Right cardiac atrium (tissue), 5 donors: ENCODE data around the gene CHRM4. TPM values are rescaled to one million over a fixed set of nuclear protein-coding genes. Genes with fewer than 3 reads are reported as not detected.
A peak's percentile ranks its signal among the peaks of the same experiment; 100 is the strongest.

ENCODE experiments used
- ATAC-seq, 2 donors: fragments of 200-7000 bp; cut with Tn5 transposase; one replicate each; pipeline versions ENCODE4 v1.8.0 to v1.9.1; 2020; ENCODE audit warnings: moderate library complexity in 2 of 2, mild to moderate bottlenecking in 1 of 2
- DNase-seq, 3 donors: peaks; one replicate each; pipeline ENCODE4 v3.0.0-alpha.2; 2020
- H3K27ac ChIP-seq: one replicate; pipeline ENCODE4 v1.5.1; 2013; ENCODE audit warnings: mild to moderate bottlenecking, low read length, control low read depth, moderate library complexity
- H3K27me3 ChIP-seq: one replicate; pipeline ENCODE4 v1.6.1; 2013; ENCODE audit not compliant: control insufficient read depth, insufficient read depth
- H3K4me1 ChIP-seq: one replicate; pipeline ENCODE4 v1.6.1; 2013; ENCODE audit warnings: low read length; ENCODE audit not compliant: control insufficient read depth, insufficient read depth
- H3K4me3 ChIP-seq: one replicate; pipeline ENCODE4 v1.5.1; 2013; ENCODE audit warnings: low read length, control low read depth
- H3K9me3 ChIP-seq: one replicate; pipeline ENCODE4 v1.6.1; 2013; ENCODE audit warnings: low read length; ENCODE audit not compliant: control insufficient read depth
- WGBS: extraction: QIAGEN DNeasy Blood & Tissue Kit; methylation state at CpG from one replicate; pipeline ENCODE4 v1.1.7; 2013; 5-methylcytosine and 5-hydroxymethylcytosine counted together
- intact Hi-C, 4 donors: fragments of 100-400 bp; cut with DNase I; formaldehyde crosslinking; loops; one replicate each; pipeline versions ENCODE4 v1.11.0 to v1.14.0; 2022 to 2023
- polyA plus RNA-seq: library from polyadenylated mRNA; stranded (reverse); fragments of 200-250 nt; gene quantifications from one replicate; pipeline ENCODE4 v1.2.3, GENCODE V29; 2013
- total RNA-seq, 4 donors: library from RNA; stranded (reverse); fragmentation: NEBNext Ultra II Directional; extraction: Animal tissue kit (Norgen Biotek cat#: 25700); gene quantifications; one replicate each; pipeline ENCODE4 v1.2.1, GENCODE V29; 2021
- donor health status: healthy with polysubstance abuse.
- donor health status: DM: no; HTN: yes; CAD: no.
- donor health status: DM: no; HTN: no; CAD: no.
- donor health status: DM: no; HTN: yes; CAD: no; lungs with severe emphysema.
- donor health status: DM: yes; HTN: yes; CAD: no.

The CHRM4 gene
- total and polyA plus RNA-seq, 5 donors = 0.14 to 0.53 (median 0.20) TPM; not detected in 2

- H3K4me1 ChIP-seq = peaks cover 4% of the 10 kb centered on the region
- DNase-seq = peak in 2 of 3 donors; percentile 26 to 39
- H3K9me3 ChIP-seq = no peaks in the 10 kb centered on the region
- ATAC-seq = no peak
- no peaks in the 10 kb centered on the region for H3K27me3 ChIP-seq
- 51% methylated on average over 6 of the region's 6 CpGs for WGBS
- H3K27ac ChIP-seq = no peak overlapping the region
- H3K4me3 ChIP-seq = no peak overlapping the region
- intact Hi-C loops = no loop called here
Observed at GRCh38 chr11:46402957-46403902, 11.7 kb upstream of the CHRM4 start.

DNA sequence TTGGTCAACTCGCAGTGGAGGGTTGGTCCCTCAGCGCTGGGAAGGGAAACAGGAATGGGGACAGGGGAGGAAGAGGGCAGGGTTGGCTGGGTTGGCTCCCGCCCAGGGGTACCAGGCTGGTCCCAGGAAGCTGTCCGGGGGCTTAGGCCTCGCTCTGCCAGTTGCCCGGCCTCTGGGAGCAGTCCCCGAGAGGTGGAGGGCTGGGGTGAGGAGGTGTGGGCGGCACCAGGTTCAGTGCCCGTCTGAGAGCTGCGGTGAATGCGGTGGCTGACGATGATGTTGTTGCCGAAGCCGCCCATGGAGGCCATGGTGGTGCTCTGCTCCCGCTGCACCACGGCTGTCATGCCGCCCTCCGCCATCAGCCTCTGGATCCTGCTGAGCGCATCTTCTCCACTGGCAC lies 6.0 kb upstream of the CHRM4 start:
- Histone ChIP-seq H3K27ac (no peak overlapping the region), H3K4me3 (no peak overlapping the region), H3K4me1 (no peaks in the 10 kb centered on the region), H3K27me3 (no peaks in the 10 kb centered on the region), H3K9me3 (no peaks in the 10 kb centered on the region)
- intact Hi-C loops = no loop called here
- 94% methylated on average over 19 of the region's 19 CpGs for WGBS
- DNase-seq (peak in 2 of 3 donors; percentile 33 to 53), ATAC-seq (no peak)

DNA sequence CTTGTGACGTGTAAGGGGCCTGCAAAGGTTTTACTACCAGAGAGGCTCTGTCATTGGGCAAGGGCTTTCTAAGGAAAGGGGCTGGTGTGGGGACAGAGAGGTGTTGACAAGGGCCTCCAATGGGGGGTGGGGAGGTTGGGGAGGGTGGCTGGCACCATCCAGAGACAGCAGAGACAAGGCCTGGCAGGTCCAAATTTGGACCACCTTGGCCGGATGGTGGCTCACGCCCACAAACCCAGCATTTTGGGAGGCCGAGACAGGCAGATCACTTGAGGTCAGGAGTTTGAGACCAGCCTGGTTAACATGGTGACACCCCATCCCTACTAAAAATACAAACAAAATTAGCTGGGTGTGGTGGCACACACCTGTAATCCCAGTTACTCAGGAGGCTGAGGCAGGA lies 2.2 kb upstream of the CHRM4 start:
- peak in 2 of 3 donors; percentile 7 to 48 for DNase-seq
- intact Hi-C loops = loop anchor here in 3 of 4 donors (5.0 kb wide), 2 partner anchors 139 to 144 kb away; no protein-coding TSS in a partner anchor
- 81% methylated on average over 4 of the region's 4 CpGs for whole genome bisulfite sequencing
- ATAC-seq = no peak
- Histone ChIP-seq H3K4me1 (no peaks in the 10 kb centered on the region), H3K27ac (no peak overlapping the region), H3K27me3 (no peaks in the 10 kb centered on the region), H3K9me3 (no peaks in the 10 kb centered on the region), H3K4me3 (no peak overlapping the region)

GRCh38 chr11:46393231-46393616 lies 1.6 kb upstream of the CHRM4 start:
- 68% methylated on average over 4 of the region's 4 CpGs for WGBS
- intact Hi-C loops = loop anchor here in 3 of 4 donors (5.0 kb wide), 2 partner anchors 139 to 144 kb away; no protein-coding TSS in a partner anchor
- no peaks in the 10 kb centered on the region for H3K4me1 ChIP-seq
- H3K9me3 ChIP-seq = no peaks in the 10 kb centered on the region
- no peak overlapping the region for H3K27ac ChIP-seq
- no peak for DNase-seq
- ATAC-seq = no peak
- H3K27me3 ChIP-seq = no peaks in the 10 kb centered on the region
- no peak overlapping the region for H3K4me3 ChIP-seq

GRCh38 chr11:46392421-46393230 lies 1.1 kb upstream of the CHRM4 start:
- ATAC-seq (peak; percentile 86 to 90), DNase-seq (peak; percentile 88 to 95 (median 95))
- Histone ChIP-seq H3K27me3 (no peaks in the 10 kb centered on the region), H3K4me3 (peak overlapping the region; percentile 53), H3K9me3 (no peaks in the 10 kb centered on the region), H3K27ac (no peak overlapping the region), H3K4me1 (no peaks in the 10 kb centered on the region)
- intact Hi-C loops = loop anchor here in 3 of 4 donors (5.0 kb wide), 2 partner anchors 140 to 145 kb away; no protein-coding TSS in a partner anchor
- 2% methylated on average over 71 of the region's 71 CpGs for WGBS

- Histone ChIP-seq H3K4me3 (peak overlapping the region; percentile 53), H3K9me3 (no peaks in the 10 kb centered on the region), H3K27me3 (no peaks in the 10 kb centered on the region), H3K4me1 (no peaks in the 10 kb centered on the region), H3K27ac (no peak overlapping the region)
- intact Hi-C loops = loop anchor here in 3 of 4 donors (5.0 kb wide), 2 partner anchors 141 to 146 kb away; no protein-coding TSS in a partner anchor
- WGBS = 2% methylated on average over 31 of the region's 31 CpGs
- ATAC-seq = no peak
- peak in 1 of 3 donors; percentile 62 for DNase-seq
Observed at GRCh38 chr11:46391186-46391577, 394 bp downstream of the CHRM4 start.

DNA sequence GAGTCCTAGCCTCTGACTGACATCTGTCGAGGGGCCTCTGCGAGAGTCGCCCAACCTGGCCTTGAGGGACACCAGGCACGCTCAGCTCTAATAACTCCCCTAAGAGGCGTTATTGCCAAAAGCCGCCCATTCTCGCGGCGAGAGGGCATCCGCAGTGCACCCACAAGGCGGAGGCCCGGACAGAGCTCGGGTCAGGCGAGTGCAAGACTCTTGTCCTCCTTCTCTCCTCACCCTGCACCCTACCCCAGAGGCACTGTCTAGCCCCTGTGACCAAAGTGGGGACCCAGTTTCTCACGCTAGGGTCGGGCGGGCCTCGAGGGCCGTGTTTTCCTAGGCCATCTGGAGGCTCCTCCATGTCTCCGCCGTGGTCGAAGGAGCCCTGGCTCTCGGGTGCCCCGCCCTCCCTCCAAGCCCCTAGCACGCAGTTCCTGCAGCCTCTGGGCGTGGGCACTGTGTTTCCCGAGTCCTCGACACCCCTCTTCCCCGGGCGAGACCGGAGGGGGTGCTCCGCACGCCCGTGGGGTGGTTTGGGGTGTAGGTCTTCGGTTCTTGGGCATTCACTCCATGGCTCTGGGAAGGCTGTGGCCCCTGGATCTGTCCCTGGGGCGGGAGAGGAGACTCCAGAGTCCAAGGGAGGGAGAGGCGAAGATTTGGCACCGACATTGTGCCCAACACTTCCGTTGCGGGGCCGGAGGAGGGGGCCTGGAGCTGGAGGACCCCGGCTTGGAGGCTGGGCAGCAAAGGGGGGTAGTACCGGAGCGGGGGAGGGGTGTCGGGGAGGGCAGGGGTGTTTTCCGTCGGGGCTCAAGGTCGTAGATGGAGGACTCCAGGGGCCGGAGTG lies 1.0 kb downstream of the CHRM4 start:
- no peaks in the 10 kb centered on the region for H3K4me1 ChIP-seq
- intact Hi-C loops = loop anchor here in 3 of 4 donors (5.0 kb wide), 2 partner anchors 142 to 147 kb away; no protein-coding TSS in a partner anchor
- H3K27me3 ChIP-seq = no peaks in the 10 kb centered on the region
- H3K9me3 ChIP-seq = no peaks in the 10 kb centered on the region
- H3K4me3 ChIP-seq = no peak overlapping the region
- ATAC-seq = no peak
- 23% methylated on average over 49 of the region's 49 CpGs for WGBS
- peak in 2 of 3 donors; percentile 43 to 58 for DNase-seq
- no peak overlapping the region for H3K27ac ChIP-seq

GRCh38 chr11:46389450-46390330 lies 1.9 kb downstream of the CHRM4 start:
- no peaks in the 10 kb centered on the region for H3K4me1 ChIP-seq
- no peaks in the 10 kb centered on the region for H3K9me3 ChIP-seq
- 4% methylated on average over 80 of the region's 80 CpGs for WGBS
- intact Hi-C loops = loop anchor here (5.0 to 10.0 kb wide), 3 partner anchors 143 to 225 kb away; partner anchors contain the start of genes ATG13 (in 1 of the 4) and HARBI1 (in 1 of the 4)
- DNase-seq (peak; percentile 71 to 89 (median 89)), ATAC-seq (peak; percentile 70 to 72)
- H3K27ac ChIP-seq = no peak overlapping the region
- no peaks in the 10 kb centered on the region for H3K27me3 ChIP-seq
- peak overlapping the region; percentile 25 for H3K4me3 ChIP-seq

DNA sequence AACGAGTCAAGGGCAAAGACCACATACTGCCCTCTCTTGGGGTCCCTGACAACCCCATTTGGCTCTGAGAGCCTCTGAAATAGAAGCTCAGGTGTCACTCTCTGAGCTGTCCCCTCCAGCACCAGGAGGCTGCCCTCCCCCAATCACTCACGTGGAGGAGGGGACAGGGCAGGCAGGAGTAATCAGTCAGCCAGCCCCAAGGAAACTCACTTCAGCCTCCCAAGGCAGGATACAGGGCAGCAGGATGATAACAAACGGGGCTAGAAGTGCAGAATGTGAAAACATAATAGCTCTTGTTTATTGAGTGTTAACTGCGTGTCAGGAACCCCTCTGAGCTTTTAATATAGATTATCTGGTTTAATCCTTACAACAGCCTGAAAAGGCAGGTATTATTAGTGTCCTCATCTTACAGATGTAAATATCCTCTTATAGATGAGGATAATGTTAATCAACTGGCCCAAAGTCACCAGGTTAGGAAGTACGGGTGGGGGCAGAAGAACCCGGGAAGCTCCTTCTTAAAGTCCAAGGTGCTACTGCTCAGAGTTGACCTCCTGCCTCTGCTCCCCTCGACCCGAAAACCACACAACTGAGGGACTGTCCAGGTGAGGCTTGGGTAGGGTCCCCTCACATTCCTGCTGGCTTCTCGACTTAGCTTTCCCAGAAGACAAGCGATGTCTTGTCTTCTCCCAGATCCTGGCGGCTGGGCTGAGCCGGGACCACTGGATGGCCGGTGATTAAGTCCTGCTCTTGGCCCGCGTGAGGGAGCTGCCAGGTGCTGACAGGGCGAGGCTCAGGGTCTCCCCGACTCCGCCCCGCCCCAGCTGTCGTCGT lies 2.7 kb downstream of the CHRM4 start:
- intact Hi-C loops = loop anchor here in 1 of 4 donors (5.0 to 10.0 kb wide), 2 partner anchors 148 to 226 kb away; partner anchors contain the start of genes ATG13 and HARBI1
- 10% methylated on average over 21 of the region's 21 CpGs for WGBS
- ATAC-seq = no peak

More for the DNA sequence above, 2.7 kb downstream of the CHRM4 start:
- peak in 2 of 3 donors; percentile 16 to 25 for DNase-seq
- Histone ChIP-seq H3K27me3 (no peaks in the 10 kb centered on the region), H3K4me3 (no peak overlapping the region), H3K9me3 (no peaks in the 10 kb centered on the region), H3K4me1 (no peaks in the 10 kb centered on the region), H3K27ac (no peak overlapping the region)
